ENCODE data around the gene ZNF497. TPM values are rescaled to one million over a fixed set of nuclear protein-coding genes. Genes with fewer than 3 reads are reported as not detected.
A peak's percentile ranks its signal among the peaks of the same experiment; 100 is the strongest.

ZNF497 gene
- total RNA-seq, 1 experiment from 2014 or later = 2.4 TPM

- no peak overlapping the region for H2BK12ac ChIP-seq (ENCODE audit: insufficient read length, low read depth, low read length)
- H4K91ac ChIP-seq (ENCODE audit: insufficient read length, low read depth, low read length) = no peak overlapping the region
- H4K8ac ChIP-seq (replicated peaks; ENCODE audit: insufficient read length, low read depth, low read length) = no peak overlapping the region
- no CpG with 5 or more reads among the region's 28 CpGs for WGBS (ENCODE audit: extremely low coverage, insufficient read length, low lambda C conversion rate)
- no peaks in the 10 kb centered on the region for H3K9me3 ChIP-seq (ENCODE audit: control insufficient read depth, low read depth, low read length)
- no peaks in the 10 kb centered on the region for H3K4me1 ChIP-seq (ENCODE audit: insufficient read depth, low read length)
- no peaks in the 10 kb centered on the region for H4K20me1 ChIP-seq (ENCODE audit: control insufficient read depth, insufficient read depth, insufficient read length)
- no peak overlapping the region for H2BK15ac ChIP-seq (ENCODE audit: low read depth, low read length)
- H3K18ac ChIP-seq (ENCODE audit: insufficient read length, low read depth, low read length) = peak overlapping the region; percentile 83
- H3K27me3 ChIP-seq (ENCODE audit: insufficient read depth, low read length) = no peaks in the 10 kb centered on the region
- H2BK20ac ChIP-seq (ENCODE audit: low read depth, low read length, poor library complexity, severe bottlenecking) = no peak overlapping the region
- peak overlapping the region; percentile 91 to 98 for H3K4me3 Mint-ChIP-seq
- no peak overlapping the region for H2BK120ac ChIP-seq (ENCODE audit: low read depth, low read length, poor library complexity, severe bottlenecking)
- H3K9ac ChIP-seq (ENCODE audit: extremely low read depth, insufficient read length, low read length) = peak overlapping the region; percentile 94
- no peak for DNase-seq
- H3K36me3 Mint-ChIP-seq (ENCODE audit: insufficient read depth in 1 of 3, low read depth in 3 of 3) = no peaks in the 10 kb centered on the region
- H3K4me1 Mint-ChIP-seq = peaks cover 0 to 8% of the 10 kb centered on the region in 2 experiments; a peak in 3 of 4 replicates
- H3T11ph ChIP-seq (ENCODE audit: low read length) = no peak overlapping the region
- peak overlapping the region; percentile 43 for H3K27ac ChIP-seq (ENCODE audit: insufficient read length, low read depth, low read length)
- peak overlapping the region; percentile 97 to 99 (median 98) for H3K27ac Mint-ChIP-seq
- no peaks in the 10 kb centered on the region for H3K79me2 ChIP-seq (ENCODE audit: insufficient read depth, low read length)
- H2BK5ac ChIP-seq (ENCODE audit: insufficient read length, low read length) = no peak overlapping the region
- no peak overlapping the region for H2AK5ac ChIP-seq (ENCODE audit: insufficient read length, low read length)
- H3K27me3 Mint-ChIP-seq (ENCODE audit: low read depth) = no peaks in the 10 kb centered on the region
- no peak; the same call in 2 of the 3 replicates for TF ChIP-seq CTCF (conservative IDR thresholded peaks at IDR 0.05)
- peaks cover 5% of the 10 kb centered on the region for H3K23me2 ChIP-seq (ENCODE audit: insufficient read length, low read depth, low read length, poor library complexity, severe bottlenecking)
- peak overlapping the region; percentile 62 for H3K4me2 ChIP-seq (ENCODE audit: insufficient read depth, insufficient read length, low read length)
- no peak overlapping the region for H3K23ac ChIP-seq (ENCODE audit: insufficient read length, low read depth, low read length)
- no peak overlapping the region for H3K4ac ChIP-seq (ENCODE audit: low read depth, low read length)
- H3K9me3 Mint-ChIP-seq = no peaks in the 10 kb centered on the region
- peak overlapping the region; percentile 92 for H3K14ac ChIP-seq (ENCODE audit: insufficient read depth, low read length)
- peak overlapping the region; percentile 30 for H4K5ac ChIP-seq (ENCODE audit: insufficient read length, low read depth, low read length)
- no peak overlapping the region for H3K56ac ChIP-seq (ENCODE audit: insufficient read length, low read depth, low read length)
- no peaks in the 10 kb centered on the region for H3K79me1 ChIP-seq (ENCODE audit: insufficient read depth, low read depth, low read length, poor library complexity, severe bottlenecking)
- H2AFZ ChIP-seq (ENCODE audit: low read length) = no peak overlapping the region
These were observed 665 bp downstream of the ZNF497 start for GRCh38 chr19:58361900-58362271.
